GM23338 (cell line): ENCODE results near the gene KLRB1. TPM values are rescaled to one million over a fixed set of nuclear protein-coding genes. Genes with fewer than 3 reads are reported as not detected.

Experiments used
- ATAC-seq: fragments of 200-7000 bp; cut with Tn5 transposase; 3 replicates; pipeline ENCODE4 v1.9.1; 2020
- DNase-seq: peaks from one replicate; pipeline ENCODE4 v3.0.0-alpha.2; 2015; ENCODE audit warnings: low spot score
- H2AFZ ChIP-seq: fragments of 200-600 bp; sonication (generic); 2 replicates; pipeline ENCODE4 v1.8.0; 2016; ENCODE audit warnings: antibody characterized with exemption, mild to moderate bottlenecking, moderate library complexity
- H3F3A ChIP-seq: fragments of 200-600 bp; sonication (generic); replicated peaks from 2 replicates; pipeline ENCODE4 v1.8.0; 2017; ENCODE audit warnings: antibody characterized with exemption, mixed run types, low read depth
- H3K27ac ChIP-seq: fragments of 200-600 bp; sonication (generic); 2 replicates; pipeline ENCODE4 v1.6.1; 2016; ENCODE audit warnings: low read depth
- H3K27me3 ChIP-seq: fragments of 200-600 bp; sonication (generic); 2 replicates; pipeline ENCODE4 v1.8.0; 2016; ENCODE audit warnings: mild to moderate bottlenecking, mixed run types, moderate library complexity; ENCODE audit not compliant: insufficient read depth
- H3K36me3 ChIP-seq: fragments of 200-600 bp; sonication (generic); 2 replicates; pipeline ENCODE4 v1.8.0; 2016; ENCODE audit warnings: mild to moderate bottlenecking; ENCODE audit not compliant: insufficient read depth
- H3K4me1 ChIP-seq: fragments of 200-600 bp; sonication (generic); 2 replicates; pipeline ENCODE4 v1.8.0; 2016; ENCODE audit warnings: mild to moderate bottlenecking, moderate library complexity; ENCODE audit not compliant: insufficient read depth
- H3K4me2 ChIP-seq: fragments of 200-600 bp; sonication (generic); 2 replicates; pipeline ENCODE4 v1.7.1; 2017; ENCODE audit warnings: mixed run types
- H3K4me3 ChIP-seq: fragments of 200-600 bp; sonication (generic); 2 replicates; pipeline ENCODE4 v1.6.1; 2016; ENCODE audit warnings: mixed run types
- H3K79me2 ChIP-seq: fragments of 200-600 bp; sonication (generic); replicated peaks from 2 replicates; pipeline ENCODE4 v1.8.0; 2017; ENCODE audit warnings: mild to moderate bottlenecking; ENCODE audit not compliant: insufficient read depth
- H3K9me2 ChIP-seq: fragments of 200-600 bp; sonication (generic); 2 replicates; pipeline ENCODE4 v1.8.0; 2017; ENCODE audit not compliant: insufficient read depth
- H4K20me1 ChIP-seq: fragments of 200-600 bp; sonication (generic); replicated peaks from 2 replicates; pipeline ENCODE4 v1.8.0; 2017; ENCODE audit warnings: mild to moderate bottlenecking; ENCODE audit not compliant: insufficient read depth
- H3K27ac Mint-ChIP-seq: 2 replicates; pipeline ENCODE4 v1.8.0; 2020; ENCODE audit warnings: inconsistent platforms, mild to moderate bottlenecking, moderate library complexity, mixed read lengths
- H3K27me3 Mint-ChIP-seq: 3 replicates; pipeline ENCODE4 v1.8.0; 2022; ENCODE audit warnings: low read depth, mild to moderate bottlenecking, moderate library complexity, mixed read lengths, inconsistent platforms; ENCODE audit not compliant: insufficient read depth, poor library complexity
- H3K36me3 Mint-ChIP-seq: 3 replicates; pipeline ENCODE4 v1.8.0; 2021; ENCODE audit warnings: low read depth, mild to moderate bottlenecking, inconsistent platforms, moderate library complexity, mixed read lengths
- H3K4me1 Mint-ChIP-seq: 3 replicates; pipeline ENCODE4 v1.8.0; 2020; ENCODE audit warnings: mild to moderate bottlenecking, inconsistent platforms, mixed read lengths
- H3K4me3 Mint-ChIP-seq: 3 replicates; pipeline ENCODE4 v1.8.0; 2021; ENCODE audit warnings: moderate library complexity, mild to moderate bottlenecking, inconsistent platforms, mixed read lengths
- H3K9me3 Mint-ChIP-seq: 3 replicates; pipeline ENCODE4 v1.8.0; 2020; ENCODE audit warnings: moderate library complexity, mild to moderate bottlenecking, inconsistent platforms, mixed read lengths
- EZH2 ChIP-seq: fragments of 200-600 bp; sonication (generic); IDR thresholded peaks from one replicate; pipeline ENCODE4 v1.8.0; 2017; ENCODE audit warnings: antibody characterized with exemption, mild to moderate bottlenecking, low read depth; ENCODE audit not compliant: unreplicated experiment
- POLR2AphosphoS5 ChIP-seq: IDR thresholded peaks from 2 replicates; pipeline ENCODE4 v1.6.1; 2016; ENCODE audit warnings: antibody characterized with exemption, low read depth
- ZNF114 ChIP-seq: fragments of 250-450 bp; sonication (Bioruptor Pico); IDR thresholded peaks from 2 replicates; pipeline ENCODE4 v1.5.0; 2020; ENCODE audit warnings: mild to moderate bottlenecking, moderate library complexity
- ZNF331 ChIP-seq: fragments of 250-450 bp; sonication (Bioruptor Pico); IDR thresholded peaks from 2 replicates; pipeline ENCODE4 v1.5.0; 2020; ENCODE audit warnings: low read depth, mild to moderate bottlenecking, moderate library complexity
- ZNF462 ChIP-seq: fragments of 250-450 bp; sonication (Bioruptor Pico); IDR thresholded peaks from 2 replicates; pipeline ENCODE4 v1.5.0; 2020; ENCODE audit warnings: mild to moderate bottlenecking, moderate library complexity
- polyA plus RNA-seq: library from polyadenylated mRNA; unstranded; fragments of >200 nt; fragmentation: Nextera tagmentation; extraction: Ambion mirVana; gene quantifications from 2 replicates; pipeline ENCODE4 v1.2.1, GENCODE V29; 2016
- total RNA-seq: library from RNA; depleted of rRNA; stranded (reverse); fragments of >200 nt; shearing (Covaris generic); gene quantifications from 2 replicates; pipeline ENCODE4 v1.2.3, GENCODE V29; 2014
- TF ChIP-seq, protein P1 (sequence below): IDR thresholded peaks from 2 replicates; pipeline ENCODE4 v1.6.1; 2016; ENCODE audit warnings: antibody characterized with exemption
- TF ChIP-seq, protein P2 (sequence below), 2 experiments: fragments of 200-600 bp in 1 of 2; sonication (generic) in 1 of 2; conservative IDR thresholded peaks; 2 replicates each; pipeline versions ENCODE4 v1.5.1 to v1.6.1; 2016 to 2017; ENCODE audit warnings: antibody characterized with exemption in 2 of 2, low read depth in 2 of 2, mild to moderate bottlenecking in 2 of 2, moderate library complexity in 1 of 2

Gene KLRB1
- total and polyA plus RNA-seq, 2 experiments from 2014 or later = 0.18 TPM; not detected in 1

GRCh38 chr12:9605483-9605882 lies 2.2 kb downstream of the KLRB1 start:
- H3K27ac ChIP-seq = no peak overlapping the region
- H3K4me3 Mint-ChIP-seq = no peak overlapping the region
- no peak for ATAC-seq
- H3K9me2 ChIP-seq = no peaks in the 10 kb centered on the region
- H3K9me3 Mint-ChIP-seq = peaks cover 16% of the 10 kb centered on the region
- no peak overlapping the region for H3K27ac Mint-ChIP-seq
- no peak overlapping the region for H3K4me2 ChIP-seq
- 0 out of 2 replicates have a peak, but pooled peaks cover under 1% of the 10 kb centered on the region for H3K4me1 ChIP-seq
- peaks cover 16% of the 10 kb centered on the region for H3K36me3 Mint-ChIP-seq
- H3K27me3 Mint-ChIP-seq = peaks cover 3% of the 10 kb centered on the region
- TF ChIP-seq EZH2 (no peak), POLR2AphosphoS5 (no peak), ZNF331 (CRISPR knock-in tag) (no peak), ZNF462 (CRISPR knock-in tag) (no peak), ZNF114 (CRISPR knock-in tag) (no peak)
- TF ChIP-seq, protein P1, sequence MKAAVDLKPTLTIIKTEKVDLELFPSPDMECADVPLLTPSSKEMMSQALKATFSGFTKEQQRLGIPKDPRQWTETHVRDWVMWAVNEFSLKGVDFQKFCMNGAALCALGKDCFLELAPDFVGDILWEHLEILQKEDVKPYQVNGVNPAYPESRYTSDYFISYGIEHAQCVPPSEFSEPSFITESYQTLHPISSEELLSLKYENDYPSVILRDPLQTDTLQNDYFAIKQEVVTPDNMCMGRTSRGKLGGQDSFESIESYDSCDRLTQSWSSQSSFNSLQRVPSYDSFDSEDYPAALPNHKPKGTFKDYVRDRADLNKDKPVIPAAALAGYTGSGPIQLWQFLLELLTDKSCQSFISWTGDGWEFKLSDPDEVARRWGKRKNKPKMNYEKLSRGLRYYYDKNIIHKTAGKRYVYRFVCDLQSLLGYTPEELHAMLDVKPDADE = no peak
- TF ChIP-seq, protein P2, sequence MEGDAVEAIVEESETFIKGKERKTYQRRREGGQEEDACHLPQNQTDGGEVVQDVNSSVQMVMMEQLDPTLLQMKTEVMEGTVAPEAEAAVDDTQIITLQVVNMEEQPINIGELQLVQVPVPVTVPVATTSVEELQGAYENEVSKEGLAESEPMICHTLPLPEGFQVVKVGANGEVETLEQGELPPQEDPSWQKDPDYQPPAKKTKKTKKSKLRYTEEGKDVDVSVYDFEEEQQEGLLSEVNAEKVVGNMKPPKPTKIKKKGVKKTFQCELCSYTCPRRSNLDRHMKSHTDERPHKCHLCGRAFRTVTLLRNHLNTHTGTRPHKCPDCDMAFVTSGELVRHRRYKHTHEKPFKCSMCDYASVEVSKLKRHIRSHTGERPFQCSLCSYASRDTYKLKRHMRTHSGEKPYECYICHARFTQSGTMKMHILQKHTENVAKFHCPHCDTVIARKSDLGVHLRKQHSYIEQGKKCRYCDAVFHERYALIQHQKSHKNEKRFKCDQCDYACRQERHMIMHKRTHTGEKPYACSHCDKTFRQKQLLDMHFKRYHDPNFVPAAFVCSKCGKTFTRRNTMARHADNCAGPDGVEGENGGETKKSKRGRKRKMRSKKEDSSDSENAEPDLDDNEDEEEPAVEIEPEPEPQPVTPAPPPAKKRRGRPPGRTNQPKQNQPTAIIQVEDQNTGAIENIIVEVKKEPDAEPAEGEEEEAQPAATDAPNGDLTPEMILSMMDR (conservative IDR thresholded peaks at IDR 0.05; ENCODE audit: low read depth in 2 of 2) = no peak
- H3K79me2 ChIP-seq = no peaks in the 10 kb centered on the region
- H3K4me3 ChIP-seq = no peak overlapping the region
- H3F3A ChIP-seq = no peaks in the 10 kb centered on the region
- no peak for DNase-seq
- H2AFZ ChIP-seq = no peak overlapping the region
- H3K4me1 Mint-ChIP-seq = no peaks in the 10 kb centered on the region; the same call in 2 of the 3 replicates
- H3K27me3 ChIP-seq = no peaks in the 10 kb centered on the region
- no peaks in the 10 kb centered on the region for H4K20me1 ChIP-seq
- H3K36me3 ChIP-seq = no peaks in the 10 kb centered on the region; the same call in 1 of the 2 replicates
